GM18907 (cell line): ENCODE results near the gene OCIAD1.
"Not testable (repeated sequence)": the region's sequence is repeated elsewhere in the genome, so short reads cannot be mapped to it uniquely, and the experiment has no call there.

Experiments
- ATAC-seq: cut with Tn5 transposase; IDR thresholded peaks from one replicate; pipeline ENCODE4 v1.9.1; 2021; ENCODE audit warnings: mild to moderate bottlenecking, moderate library complexity; ENCODE audit not compliant: unreplicated experiment

OCIAD1 gene

DNA sequence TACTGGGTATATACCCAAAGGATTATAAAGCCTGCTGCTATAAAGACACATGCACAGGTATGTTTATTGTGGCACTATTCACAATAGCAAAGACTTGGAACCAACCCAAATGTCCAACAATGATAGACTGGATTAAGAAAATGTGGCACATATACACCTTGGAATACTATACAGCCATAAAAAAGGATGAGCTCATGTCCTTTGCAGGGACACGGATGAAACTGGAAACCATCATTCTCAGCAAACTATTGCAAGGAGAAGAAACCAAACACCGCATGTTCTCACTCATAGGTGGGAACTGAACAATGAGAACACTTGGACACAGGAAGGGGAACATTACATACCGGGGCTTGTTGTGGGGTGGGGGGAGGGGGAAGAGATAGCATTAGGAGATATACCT lies 58.9 kb downstream of the OCIAD1 start:
- not testable (repeated sequence) for ATAC-seq

DNA sequence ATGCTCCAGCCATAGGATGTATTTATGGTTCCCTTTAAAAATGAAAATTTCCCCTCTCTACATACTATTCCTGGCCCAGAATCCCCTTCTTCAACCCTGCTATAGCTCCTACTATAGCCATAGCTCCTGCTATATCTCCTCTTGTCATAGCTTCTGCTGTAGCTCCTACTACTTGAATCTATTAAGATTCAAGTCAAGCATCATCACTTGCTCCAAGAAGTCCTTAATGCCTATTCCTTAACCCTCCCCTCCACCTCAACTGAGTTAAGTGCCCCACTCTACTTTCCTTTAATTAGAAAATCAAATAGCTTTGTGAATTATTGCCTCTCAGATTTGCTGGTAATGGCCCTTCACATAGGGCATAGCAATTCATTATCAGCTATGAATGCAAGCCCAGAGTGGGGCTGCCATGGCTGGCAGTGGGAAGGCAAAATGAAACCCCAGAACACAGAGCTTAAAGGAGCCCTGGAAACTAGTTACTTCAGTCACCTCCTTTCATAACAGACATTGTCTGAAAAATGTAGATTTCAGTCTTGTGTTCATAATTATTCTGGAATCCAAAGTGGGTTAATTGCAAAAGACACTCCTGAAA lies 60.2 kb downstream of the OCIAD1 start:
- no peak for ATAC-seq

DNA sequence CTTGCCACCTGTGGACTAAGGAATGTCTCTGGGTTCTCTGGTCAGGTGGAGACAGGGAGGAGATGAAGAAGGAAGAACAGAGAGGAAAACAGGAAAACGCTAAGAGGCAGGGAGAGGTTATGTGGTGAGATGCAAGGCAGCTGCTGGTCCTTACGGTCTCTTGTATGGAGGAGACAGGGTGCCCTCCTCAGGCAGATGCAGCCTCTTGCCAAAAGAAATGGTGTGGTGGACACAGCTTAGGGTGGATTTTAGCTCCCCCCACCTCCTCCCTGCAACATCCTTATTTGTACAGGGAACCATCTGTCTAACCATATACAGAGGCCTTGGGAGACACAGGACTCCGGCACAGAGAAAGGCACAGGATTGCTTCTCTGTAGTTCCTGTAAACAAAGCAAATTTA lies 66.0 kb downstream of the OCIAD1 start:
- ATAC-seq, result no peak

DNA sequence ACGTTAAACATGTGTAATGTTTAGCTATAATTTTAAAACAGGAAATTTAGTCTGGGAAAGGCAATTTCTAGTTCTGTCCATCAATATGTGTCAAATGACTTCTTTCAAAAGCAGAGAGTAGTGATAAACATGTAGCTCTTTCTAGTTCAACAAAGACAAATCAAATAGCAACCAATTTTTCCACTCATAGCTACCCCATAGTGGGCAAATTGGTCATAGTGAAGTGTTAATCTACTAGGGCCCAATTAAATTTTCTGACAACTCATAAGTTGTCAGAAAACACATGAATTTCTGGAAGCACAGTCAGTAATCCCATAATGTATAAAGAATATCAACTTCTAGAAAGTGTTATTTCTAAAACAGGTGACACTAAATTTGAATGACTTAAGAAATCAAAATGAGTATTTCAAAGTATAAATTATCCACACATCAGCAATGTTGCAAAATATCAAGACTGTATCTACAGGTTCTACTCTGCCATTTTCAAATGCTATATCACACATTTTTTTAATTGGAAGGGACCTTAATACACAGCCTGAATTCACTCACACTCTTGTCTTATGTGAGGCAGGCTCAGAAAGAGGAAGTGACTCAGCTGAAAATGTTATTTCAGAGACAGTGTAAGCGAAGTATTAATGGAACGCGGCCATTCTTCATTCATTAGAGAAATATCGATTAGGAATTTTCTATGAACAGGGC lies 68.0 kb downstream of the OCIAD1 start:
- peak; percentile 77 for ATAC-seq

DNA sequence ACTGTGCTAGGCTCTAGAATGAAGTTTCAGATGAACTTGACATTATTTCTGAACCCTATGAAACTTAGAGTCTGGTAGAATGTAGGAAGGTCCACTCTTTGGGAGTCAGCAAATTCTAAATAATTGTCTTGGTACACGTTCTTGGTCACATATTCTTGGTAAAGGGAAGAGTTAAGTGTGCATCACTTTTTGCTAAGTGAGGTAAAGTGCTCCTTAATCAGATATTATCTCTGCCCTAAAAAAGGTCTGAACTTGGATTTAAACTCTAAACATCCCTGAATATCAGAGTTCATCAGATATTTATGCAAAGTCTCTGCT lies 68.5 kb downstream of the OCIAD1 start:
- peak; percentile 13 for ATAC-seq

DNA sequence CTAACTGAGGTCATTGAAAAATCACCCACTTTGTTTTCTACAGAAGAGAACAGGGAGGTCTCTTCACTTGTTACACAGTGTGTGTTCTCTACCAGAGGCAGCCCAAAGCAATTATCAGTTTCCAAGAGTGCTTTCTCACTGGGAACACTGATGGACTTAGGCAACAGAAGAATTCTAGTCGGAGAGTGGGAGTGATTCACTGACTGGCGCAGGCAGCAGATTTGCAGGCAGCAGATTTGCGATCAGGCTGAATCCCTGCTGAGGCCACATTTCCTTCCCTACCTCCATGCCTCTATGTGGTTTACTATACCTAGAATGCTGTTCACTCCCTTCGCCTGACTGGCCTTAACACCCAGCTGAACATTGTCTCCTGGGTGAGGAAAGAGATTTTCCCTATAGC lies 69.1 kb downstream of the OCIAD1 start:
- no peak for ATAC-seq

DNA sequence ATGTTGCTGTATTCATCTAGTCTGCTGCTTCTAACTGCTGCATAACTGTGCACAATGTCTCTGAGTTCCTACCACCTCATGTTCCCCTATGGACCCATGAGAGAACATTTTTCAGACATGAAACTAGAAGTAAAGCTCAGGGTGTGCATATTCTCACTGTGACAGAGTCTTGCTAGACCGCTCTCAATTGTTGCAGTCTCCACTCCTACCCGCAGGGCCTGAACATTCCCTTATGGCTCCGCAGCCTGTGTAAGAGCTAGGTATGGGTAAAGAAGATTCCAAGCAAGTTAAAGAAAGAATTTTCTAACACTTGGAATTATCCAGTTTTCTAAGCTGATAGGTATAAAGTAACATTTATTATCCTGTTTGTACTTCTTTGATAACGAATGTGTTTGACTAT lies 70.3 kb downstream of the OCIAD1 start:
- no peak for ATAC-seq

DNA sequence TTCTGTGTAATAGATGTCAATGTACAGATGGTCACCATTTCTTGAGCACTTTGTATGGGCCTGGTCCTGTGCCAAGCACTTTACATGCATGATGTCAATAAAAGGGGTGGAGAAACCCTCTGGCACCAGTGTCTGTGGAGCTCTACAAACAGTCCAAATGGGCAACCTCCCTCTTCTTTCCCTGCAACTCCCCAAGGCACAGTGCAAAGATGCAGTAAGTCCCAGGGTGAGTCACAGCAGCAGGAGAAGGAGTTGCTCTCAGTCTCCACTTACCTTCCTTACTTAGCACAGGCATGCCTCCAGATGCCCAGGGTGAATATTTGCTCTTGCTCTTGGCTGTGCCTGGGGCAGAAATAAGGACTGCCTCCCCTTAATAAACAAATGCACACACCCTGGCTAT lies 71.4 kb downstream of the OCIAD1 start:
- no peak for ATAC-seq

DNA sequence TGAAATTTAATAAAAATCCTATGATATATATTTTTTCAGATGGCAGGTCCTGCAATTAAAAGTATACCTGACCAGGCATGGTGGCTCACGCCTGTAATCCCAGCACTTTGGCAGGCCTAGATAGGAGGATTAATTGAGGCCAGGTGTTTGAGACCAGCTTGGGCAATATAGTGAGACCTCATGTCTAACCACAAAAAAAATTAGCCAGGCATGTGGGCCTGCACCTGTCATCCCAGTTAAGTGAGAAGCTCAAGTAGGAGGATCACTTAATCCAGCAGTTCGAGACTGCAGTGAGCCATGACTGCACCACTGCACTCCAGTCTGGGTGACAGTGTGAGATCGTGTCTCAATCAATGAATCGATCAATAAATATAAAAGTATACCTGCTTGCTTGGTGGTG lies 73.2 kb downstream of the OCIAD1 start:
- ATAC-seq, result no peak

DNA sequence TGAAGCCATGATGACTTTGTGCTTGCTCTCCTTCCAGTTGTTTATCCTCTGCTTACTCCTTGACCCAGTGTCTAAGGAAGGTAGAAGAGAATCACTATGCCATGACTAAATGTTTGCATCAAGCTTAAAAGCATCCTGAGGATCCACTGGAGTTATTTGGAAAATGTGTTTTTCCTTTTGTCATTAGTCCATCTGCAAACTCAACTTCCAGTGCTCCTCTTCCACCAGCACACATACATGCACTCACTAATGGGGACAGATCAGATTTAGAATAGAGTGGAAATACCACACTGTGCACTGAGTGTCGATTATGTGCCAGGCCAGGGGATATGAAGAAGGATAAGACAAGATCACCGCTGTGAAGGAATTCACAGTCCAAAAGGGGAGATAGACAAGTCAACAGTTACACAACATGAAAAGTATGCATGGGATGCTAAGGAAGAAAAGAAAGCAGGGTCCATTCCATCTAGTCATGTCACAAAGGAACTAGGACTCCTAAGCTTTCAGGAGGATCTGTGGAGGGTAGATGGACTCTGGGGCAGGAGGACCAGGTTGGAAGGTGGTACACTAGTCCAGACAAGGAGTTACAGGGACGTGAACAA lies 73.8 kb downstream of the OCIAD1 start:
- ATAC-seq, result no peak

DNA sequence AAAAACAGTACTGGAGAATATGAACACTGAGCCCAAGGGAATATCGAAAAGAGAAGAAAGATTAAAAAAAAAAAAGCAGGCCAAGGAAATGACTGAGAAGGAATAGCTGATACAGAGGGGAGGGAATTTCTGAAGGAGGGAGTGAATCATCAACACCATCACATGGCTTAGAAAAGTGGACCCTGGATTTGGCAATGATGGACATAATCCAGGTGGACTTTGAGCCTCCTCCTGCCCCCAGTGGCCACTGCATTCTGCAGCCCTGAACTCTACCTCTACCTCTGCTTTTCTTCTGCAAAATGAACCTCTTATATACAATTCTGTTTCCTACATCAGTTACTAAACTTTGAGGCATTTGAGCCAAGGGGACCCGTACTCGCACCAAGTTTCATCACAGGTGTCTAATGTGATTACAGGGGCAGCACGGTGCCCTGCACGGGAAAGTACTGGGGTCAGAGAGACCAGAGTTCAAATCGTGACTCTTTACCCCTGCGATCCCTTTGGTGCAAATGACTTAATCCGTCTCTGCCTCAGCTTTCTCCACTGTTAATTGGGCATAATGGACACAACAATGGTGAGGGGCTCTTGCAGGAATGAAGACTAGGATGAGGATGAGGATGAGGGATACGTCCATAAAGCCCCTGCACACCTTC lies 74.6 kb downstream of the OCIAD1 start:
- no peak for ATAC-seq

DNA sequence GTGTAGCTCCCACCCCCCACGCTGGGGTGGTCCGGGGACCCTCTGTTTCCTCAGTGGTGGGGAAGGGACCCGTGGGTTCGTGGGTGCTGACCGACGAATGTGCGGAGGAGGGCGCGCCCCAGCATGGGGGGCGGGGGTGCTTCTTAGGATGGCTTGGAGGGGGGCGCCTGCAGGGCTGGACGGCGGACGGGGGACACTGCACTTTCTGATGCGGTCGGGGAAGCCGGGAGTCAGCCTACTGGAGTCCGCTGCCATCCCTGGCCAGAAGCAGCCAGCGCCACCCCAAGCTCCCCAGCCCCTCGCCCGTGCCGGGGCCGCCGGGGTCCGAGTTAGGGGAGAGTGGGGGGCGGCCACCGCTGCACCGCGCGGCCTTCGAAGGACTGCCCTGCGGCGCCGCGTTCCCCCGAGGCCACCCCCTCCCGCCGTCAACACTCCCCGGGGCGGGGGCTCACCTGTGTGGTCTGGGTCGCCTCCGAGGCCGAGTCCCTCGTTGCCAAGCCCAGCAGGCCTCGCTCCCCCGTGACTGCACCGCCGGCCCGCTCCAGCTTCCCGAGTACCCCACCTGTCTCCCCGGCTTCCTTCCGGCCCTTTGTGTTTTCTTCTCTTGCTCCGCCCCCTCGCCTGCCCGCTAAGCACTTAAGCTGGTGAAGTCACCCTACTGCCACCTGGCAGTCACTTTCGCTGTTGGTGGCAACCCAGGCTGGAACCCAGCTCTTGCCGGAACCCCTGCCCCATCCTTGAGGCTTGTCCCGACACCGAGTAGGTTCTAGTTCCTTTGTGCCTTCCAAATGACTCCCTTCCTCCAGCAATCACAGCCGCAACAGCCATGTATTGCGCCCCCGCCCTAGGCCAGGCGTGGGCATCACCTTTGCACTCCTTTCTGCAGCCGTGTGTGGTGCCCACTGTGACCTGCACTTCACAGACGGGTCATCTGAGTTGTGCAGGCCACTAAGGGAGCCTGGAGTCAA lies 75.6 kb downstream of the OCIAD1 start, which contains the start of gene OCIAD2:
Gene OCIAD2, minus strand, starts transcription at position 569 of the 968 bp plus-strand sequence. CDS start 2,225 bp downstream, outside the sequence.
- peak; percentile 98 for ATAC-seq

DNA sequence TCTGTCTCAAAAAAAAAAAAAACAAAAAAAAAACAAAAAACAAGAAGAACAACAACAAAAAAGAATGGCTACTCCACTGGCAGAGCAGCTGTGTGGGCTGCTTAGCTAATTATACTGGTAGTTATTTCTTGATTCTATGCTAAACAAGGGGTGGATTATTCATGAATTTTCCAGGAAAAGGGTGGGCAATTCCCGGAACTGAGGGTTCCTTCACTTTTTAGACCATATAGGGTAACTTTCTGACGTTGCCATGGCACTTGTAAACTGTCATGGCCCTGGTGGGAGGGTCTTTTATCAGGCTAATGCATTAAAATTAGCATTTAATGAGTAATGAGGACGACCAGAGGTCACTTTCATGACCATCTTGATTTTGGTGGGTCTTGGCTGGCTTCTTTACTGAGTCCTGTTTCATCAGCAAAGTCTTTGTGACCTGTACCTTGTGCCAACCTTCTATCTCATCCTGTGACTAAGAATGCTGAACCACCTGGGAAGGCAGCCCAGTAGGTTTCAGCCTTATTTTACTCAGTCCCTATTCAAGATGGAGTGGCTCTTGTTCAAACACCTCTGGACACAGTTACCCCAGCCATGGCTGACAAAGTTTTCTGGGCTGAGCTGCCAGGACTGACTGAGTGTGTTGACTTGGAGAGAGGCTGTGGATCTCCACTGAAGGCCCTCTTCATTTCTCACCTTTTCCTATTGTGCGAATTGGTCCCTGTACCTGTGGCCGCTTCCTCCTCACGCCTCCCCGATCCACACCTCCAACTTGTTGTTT lies 77.0 kb downstream of the OCIAD1 start:
- ATAC-seq, result no peak

DNA sequence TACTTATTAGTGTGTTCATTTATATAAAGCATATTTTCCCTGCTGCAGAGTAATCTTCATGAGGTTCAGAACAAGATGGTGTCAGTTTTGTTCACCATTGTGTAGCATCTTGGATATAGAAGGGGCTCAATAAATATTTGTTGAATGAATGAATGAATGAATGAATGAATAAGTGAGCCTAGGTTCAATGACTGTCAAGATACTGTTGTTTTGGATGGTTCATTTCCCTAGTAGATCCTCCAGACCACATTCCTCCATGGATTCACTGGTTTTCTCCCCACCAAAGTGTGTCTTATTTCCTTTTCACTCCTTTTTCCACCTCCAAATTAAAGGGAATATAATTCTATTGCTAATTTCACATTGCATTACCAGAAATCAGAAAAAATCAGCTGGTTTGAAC lies 77.8 kb downstream of the OCIAD1 start:
- ATAC-seq, result no peak

DNA sequence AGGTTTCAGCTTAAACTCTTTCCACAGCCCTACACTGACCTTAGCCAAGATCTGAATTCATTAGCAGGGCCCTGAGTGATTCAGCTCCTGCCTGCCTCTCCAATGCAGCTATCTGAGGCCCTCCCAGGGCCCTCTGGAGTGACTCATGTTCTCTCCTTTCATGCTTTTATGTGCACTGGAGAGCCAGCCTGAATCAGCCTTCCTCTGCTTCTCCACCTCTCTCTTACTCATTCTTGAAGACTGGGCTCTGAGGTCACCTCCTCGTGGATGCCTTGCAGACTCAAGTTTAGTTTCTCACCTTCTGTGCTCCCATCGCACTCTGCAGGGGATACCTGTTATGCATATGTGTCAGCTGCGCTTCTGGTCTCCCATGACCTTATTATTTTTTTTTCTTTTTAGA lies 78.8 kb downstream of the OCIAD1 start:
- no peak for ATAC-seq

DNA sequence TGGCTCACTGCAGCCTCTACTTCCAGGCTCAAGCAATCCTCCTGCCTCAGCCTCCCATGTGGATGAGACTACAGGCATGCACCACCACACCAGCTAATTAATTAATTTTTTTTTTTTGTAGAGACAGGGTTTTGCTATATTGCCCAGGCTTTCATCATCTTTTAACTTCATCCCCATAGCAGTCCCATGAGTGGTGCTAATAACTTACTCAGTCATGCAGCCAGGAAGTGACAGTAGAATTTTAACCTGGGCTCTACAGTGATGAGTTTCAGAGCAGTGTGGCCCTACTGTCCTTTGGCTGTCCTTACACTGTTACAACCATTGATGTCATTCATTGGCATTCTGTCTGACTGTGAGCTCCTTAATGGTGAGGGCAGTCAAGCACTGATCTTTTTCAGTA lies 79.6 kb downstream of the OCIAD1 start:
- ATAC-seq, result peak; percentile 30
